ENCODE data around the gene TIMM8A. TPM values are rescaled to one million over a fixed set of nuclear protein-coding genes. Genes with fewer than 3 reads are reported as not detected.
A peak's percentile ranks its signal among the peaks of the same experiment; 100 is the strongest.

TIMM8A gene
- total and polyA plus RNA-seq, 4 donors = 6.1 to 21.4 (median 13.8) TPM

GRCh38 chrX:101386542-101386885, 38.0 kb upstream of the TIMM8A start:
- no peaks in the 10 kb centered on the region for H3K27me3 ChIP-seq (ENCODE audit: control insufficient read depth in 4 of 4, insufficient read depth in 4 of 4, low read length in 3 of 4)

GRCh38 chrX:101385795-101386541, 37.4 kb upstream of the TIMM8A start, which contains the start of gene BTK:
Gene BTK (minus strand): TSS chrX:101386191. CDS start chrX:101375284, 10,907 bp downstream.
- DNase-seq (ENCODE audit: low spot score) = peak; percentile 38
- H3K36me3 ChIP-seq (ENCODE audit: control insufficient read depth in 4 of 4, insufficient read depth in 3 of 4, low read depth in 1 of 4, low read length in 3 of 4) = no peaks in the 10 kb centered on the region
- no peak within 1 kb of the TSS for H3K9ac ChIP-seq (ENCODE audit: low read depth in 1 of 2, low read length in 2 of 2)
- H3K27ac ChIP-seq (ENCODE audit: low read depth in 1 of 2, low read length in 2 of 2) = peak within 1 kb of the TSS in 1 of 2 donors; percentile 9
- no peaks in the 10 kb centered on the region for H3K27me3 ChIP-seq (ENCODE audit: control insufficient read depth in 4 of 4, insufficient read depth in 4 of 4, low read length in 3 of 4)
- no peaks in the 10 kb centered on the region for H3K4me1 ChIP-seq (ENCODE audit: control insufficient read depth in 4 of 4, insufficient read depth in 4 of 4, low read length in 3 of 4)
- 65% methylated on average over 9 of the region's 9 CpGs for WGBS
- H3K4me3 ChIP-seq (ENCODE audit: low read depth in 1 of 3, low read length in 3 of 3) = no peak within 1 kb of the TSS
- no peaks in the 10 kb centered on the region for H3K9me3 ChIP-seq (ENCODE audit: control insufficient read depth in 4 of 4, low read length in 3 of 4)
- TF ChIP-seq MAX (IDR thresholded peaks at IDR 0.05) (no peak), YY1 (IDR thresholded peaks at IDR 0.05) (no peak), REST (IDR thresholded peaks at IDR 0.05) (no peak), TAF1 (conservative IDR thresholded peaks at IDR 0.05) (no peak), RAD21 (IDR thresholded peaks at IDR 0.05) (no peak), HNF4A (conservative IDR thresholded peaks at IDR 0.05) (no peak), EGR1 (IDR thresholded peaks at IDR 0.05; ENCODE audit: low read depth in 2 of 2) (no peak), FOXA2 (IDR thresholded peaks at IDR 0.05) (no peak), RXRA (IDR thresholded peaks at IDR 0.05) (no peak), FOXA1 (IDR thresholded peaks at IDR 0.05) (no peak), ZBTB33 (IDR thresholded peaks at IDR 0.05) (no peak)

More at GRCh38 chrX:101386542-101386885, 38.0 kb upstream of the TIMM8A start:
- WGBS = 77% methylated on average over 6 of the region's 6 CpGs
- H3K27ac ChIP-seq (ENCODE audit: low read depth in 1 of 2, low read length in 2 of 2) = peak overlapping the region in 1 of 2 donors; percentile 9
- no peaks in the 10 kb centered on the region for H3K9me3 ChIP-seq (ENCODE audit: control insufficient read depth in 4 of 4, low read length in 3 of 4)
- H3K9ac ChIP-seq (ENCODE audit: low read depth in 1 of 2, low read length in 2 of 2) = no peak overlapping the region
- no peak overlapping the region for H3K4me3 ChIP-seq (ENCODE audit: low read depth in 1 of 3, low read length in 3 of 3)
- H3K4me1 ChIP-seq (ENCODE audit: control insufficient read depth in 4 of 4, insufficient read depth in 4 of 4, low read length in 3 of 4) = no peaks in the 10 kb centered on the region
- no peak for TF ChIP-seq ZBTB33 (IDR thresholded peaks at IDR 0.05)
- TF ChIP-seq HNF4A (conservative IDR thresholded peaks at IDR 0.05) = no peak
- TF ChIP-seq JUND (IDR thresholded peaks at IDR 0.05) = no peak
- no peak for TF ChIP-seq ATF3 (IDR thresholded peaks at IDR 0.05)
- no peak for TF ChIP-seq RAD21 (IDR thresholded peaks at IDR 0.05)
- no peak for TF ChIP-seq CTCF (IDR thresholded peaks at IDR 0.05; ENCODE audit: low read depth, low read length, missing input control)
- TF ChIP-seq TAF1 (conservative IDR thresholded peaks at IDR 0.05) = no peak
- TF ChIP-seq SP1 (IDR thresholded peaks at IDR 0.05) = no peak
- TF ChIP-seq RXRA (IDR thresholded peaks at IDR 0.05) = no peak
- TF ChIP-seq NR2F2 (IDR thresholded peaks at IDR 0.05) = no peak
- no peak for TF ChIP-seq GABPA (IDR thresholded peaks at IDR 0.05 in 1 of 2, conservative IDR thresholded peaks at IDR 0.05 in 1 of 2)
- H3K36me3 ChIP-seq (ENCODE audit: control insufficient read depth in 4 of 4, insufficient read depth in 3 of 4, low read depth in 1 of 4, low read length in 3 of 4) = no peaks in the 10 kb centered on the region
- no peak for DNase-seq (ENCODE audit: low spot score)

Data from liver (tissue), 9 donors.